Measurements from ENCODE around the gene DTL. TPM values are rescaled to one million over a fixed set of nuclear protein-coding genes. Genes with fewer than 3 reads are reported as not detected.
A peak's percentile ranks its signal among the peaks of the same experiment; 100 is the strongest.

DTL gene
- total and polyA plus RNA-seq, 2 of the 13 experiments (the other 11 are each of a cell fraction or from before 2014, with no cell fraction given) = 10.4 to 32.8 TPM

DNA sequence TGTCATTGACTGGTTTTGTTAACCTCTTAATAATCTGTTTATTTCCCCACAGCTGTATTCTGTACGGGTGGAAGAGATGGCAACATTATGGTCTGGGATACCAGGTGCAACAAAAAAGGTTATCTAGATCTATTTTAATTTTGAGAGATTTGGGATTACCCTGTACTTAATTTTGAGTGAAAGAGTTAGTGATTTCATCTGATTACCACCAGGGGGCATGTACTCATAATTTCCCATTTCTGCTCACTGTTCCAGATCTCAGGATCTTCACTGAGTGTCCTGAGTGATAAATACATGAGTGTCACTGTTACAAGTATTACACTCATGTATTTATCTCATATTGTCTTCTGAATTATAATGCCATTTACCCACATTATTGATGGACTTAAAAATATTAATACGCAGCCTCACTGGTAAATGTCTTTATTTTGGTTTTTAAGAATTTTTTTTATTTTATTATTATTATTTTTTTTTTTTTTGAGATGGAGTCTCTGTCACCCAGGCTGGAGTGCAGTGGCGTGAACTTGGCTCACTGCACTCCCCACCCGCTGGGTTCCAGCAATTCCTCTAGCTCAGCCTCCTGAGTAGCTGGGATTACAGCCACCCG lies 27.4 kb downstream of the DTL start:
- no peak overlapping the region for H3K27ac ChIP-seq (ENCODE audit: extremely low read length, insufficient read depth, low read length)
- peak; percentile 47 for DNase-seq (ENCODE audit: low spot score)
- no peak overlapping the region for H3K4me3 ChIP-seq (replicated peaks in 1 of 3; ENCODE audit: insufficient read depth in 1 of 3, low read depth in 2 of 3, low read length in 3 of 3)
- ChIA-PET CTCF (ENCODE audit: low intra/inter-chr PET ratio, low total read pairs) (interaction anchor here (1.3 to 2.9 kb wide), 4 partner anchors 229 to 393 kb away, joined by 4 to 22 read pairs (median 8); no protein-coding TSS in a partner anchor), POLR2A (no interaction called here)
- H3K4me2 ChIP-seq (ENCODE audit: low read depth, low read length) = no peak overlapping the region
- 83% methylated on average over 5 of the region's 5 CpGs for WGBS (ENCODE audit: low lambda C conversion rate)
- H3K9me3 ChIP-seq (ENCODE audit: low read length) = no peaks in the 10 kb centered on the region
- H2AFZ ChIP-seq (ENCODE audit: low read length) = no peak overlapping the region
- peak; percentile 74 for ATAC-seq
- no peaks in the 10 kb centered on the region for H3K27me3 ChIP-seq (ENCODE audit: control insufficient read depth in 1 of 2, insufficient read depth in 2 of 2, low read length in 2 of 2)
- FAIRE-seq = no peak
- in situ Hi-C loops (cut with HindIII; ENCODE audit: extremely low pct_ligation_motif_present, low pct_unique_long_range_greater_than_20kb) = loop anchor here (5.0 kb wide), 1 partner anchor 394 kb away; no protein-coding TSS in a partner anchor
- no peaks in the 10 kb centered on the region for H4K20me1 ChIP-seq (ENCODE audit: insufficient read depth, low read length)
- H3K9ac ChIP-seq (ENCODE audit: insufficient read depth, low read depth, low read length) = no peak overlapping the region
- H3K4me1 ChIP-seq (ENCODE audit: insufficient read depth, low read length) = no peaks in the 10 kb centered on the region
- no TSS peak for BruUV-seq (replicated peaks)
- intact Hi-C loops (cut with micrococcal nuclease; ENCODE audit: unreplicated experiment) = loop anchor here (1.0 to 2.0 kb wide), 2 partner anchors 305 to 394 kb away; no protein-coding TSS in a partner anchor
- H3K36me3 ChIP-seq (replicated peaks in 1 of 2; ENCODE audit: control insufficient read depth in 1 of 2, insufficient read depth in 2 of 2, low read length in 2 of 2) = peaks cover 1 to 32% of the 10 kb centered on the region in 2 experiments; a peak in 3 of 5 replicates
- no peaks in the 10 kb centered on the region for H3K79me2 ChIP-seq (ENCODE audit: insufficient read depth, low read length)
- TF ChIP-seq, protein P1, sequence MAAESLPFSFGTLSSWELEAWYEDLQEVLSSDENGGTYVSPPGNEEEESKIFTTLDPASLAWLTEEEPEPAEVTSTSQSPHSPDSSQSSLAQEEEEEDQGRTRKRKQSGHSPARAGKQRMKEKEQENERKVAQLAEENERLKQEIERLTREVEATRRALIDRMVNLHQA (CRISPR knock-in tag; IDR thresholded peaks at IDR 0.05) = no peak
- TF ChIP-seq ZSCAN21 (CRISPR knock-in tag; IDR thresholded peaks at IDR 0.05; ENCODE audit: borderline replicate concordance) = no peak
- TF ChIP-seq, protein P2, sequence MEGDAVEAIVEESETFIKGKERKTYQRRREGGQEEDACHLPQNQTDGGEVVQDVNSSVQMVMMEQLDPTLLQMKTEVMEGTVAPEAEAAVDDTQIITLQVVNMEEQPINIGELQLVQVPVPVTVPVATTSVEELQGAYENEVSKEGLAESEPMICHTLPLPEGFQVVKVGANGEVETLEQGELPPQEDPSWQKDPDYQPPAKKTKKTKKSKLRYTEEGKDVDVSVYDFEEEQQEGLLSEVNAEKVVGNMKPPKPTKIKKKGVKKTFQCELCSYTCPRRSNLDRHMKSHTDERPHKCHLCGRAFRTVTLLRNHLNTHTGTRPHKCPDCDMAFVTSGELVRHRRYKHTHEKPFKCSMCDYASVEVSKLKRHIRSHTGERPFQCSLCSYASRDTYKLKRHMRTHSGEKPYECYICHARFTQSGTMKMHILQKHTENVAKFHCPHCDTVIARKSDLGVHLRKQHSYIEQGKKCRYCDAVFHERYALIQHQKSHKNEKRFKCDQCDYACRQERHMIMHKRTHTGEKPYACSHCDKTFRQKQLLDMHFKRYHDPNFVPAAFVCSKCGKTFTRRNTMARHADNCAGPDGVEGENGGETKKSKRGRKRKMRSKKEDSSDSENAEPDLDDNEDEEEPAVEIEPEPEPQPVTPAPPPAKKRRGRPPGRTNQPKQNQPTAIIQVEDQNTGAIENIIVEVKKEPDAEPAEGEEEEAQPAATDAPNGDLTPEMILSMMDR (CRISPR knock-in tag; IDR thresholded peaks at IDR 0.05) = peak; percentile 68
- TF ChIP-seq, protein P3, sequence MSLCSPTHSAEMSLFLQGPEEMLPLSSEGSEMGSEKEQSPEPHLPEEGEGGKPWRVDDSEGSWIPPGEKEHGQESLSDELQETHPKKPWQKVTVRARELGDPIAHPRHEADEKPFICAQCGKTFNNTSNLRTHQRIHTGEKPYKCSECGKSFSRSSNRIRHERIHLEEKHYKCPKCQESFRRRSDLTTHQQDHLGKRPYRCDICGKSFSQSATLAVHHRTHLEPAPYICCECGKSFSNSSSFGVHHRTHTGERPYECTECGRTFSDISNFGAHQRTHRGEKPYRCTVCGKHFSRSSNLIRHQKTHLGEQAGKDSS (CRISPR knock-in tag; IDR thresholded peaks at IDR 0.05; ENCODE audit: borderline replicate concordance, low read depth) = no peak
- no peak for TF ChIP-seq ZNF746 (CRISPR knock-in tag; IDR thresholded peaks at IDR 0.05)
- no peak for TF ChIP-seq EHMT2 (IDR thresholded peaks at IDR 0.05; ENCODE audit: borderline replicate concordance, low read depth, low read length)
- no peak for TF ChIP-seq KDM3A (CRISPR knock-in tag; IDR thresholded peaks at IDR 0.05; ENCODE audit: low read depth)
- no peak for TF ChIP-seq GLI4 (CRISPR knock-in tag; IDR thresholded peaks at IDR 0.05; ENCODE audit: borderline replicate concordance)
- TF ChIP-seq RAD21 (CRISPR knock-in tag; IDR thresholded peaks at IDR 0.05) = peak; percentile 36; the same call in 1 of the 2 replicates
- TF ChIP-seq RELA (CRISPR knock-in tag; IDR thresholded peaks at IDR 0.05) = no peak
- no peak for TF ChIP-seq MED1 (CRISPR knock-in tag; IDR thresholded peaks at IDR 0.05)
- TF ChIP-seq SP1 (IDR thresholded peaks at IDR 0.05) = no peak
- no peak for TF ChIP-seq SP1 (CRISPR knock-in tag; IDR thresholded peaks at IDR 0.05)
- TF ChIP-seq YY1 (IDR thresholded peaks at IDR 0.05; ENCODE audit: insufficient read depth, insufficient replicate concordance, low read depth, low read length) = no peak
- TF ChIP-seq, protein P4, sequence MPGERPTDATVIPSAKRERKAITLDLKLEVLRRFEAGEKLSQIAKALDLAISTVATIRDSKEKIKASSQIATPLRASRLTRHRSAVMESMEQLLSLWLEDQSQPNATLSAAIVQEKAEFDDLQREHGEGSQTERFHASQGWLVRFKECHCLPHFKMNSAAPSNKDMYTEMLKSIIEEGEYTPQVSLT (CRISPR knock-in tag; IDR thresholded peaks at IDR 0.05; ENCODE audit: borderline replicate concordance, low read depth) = no peak
- TF ChIP-seq, protein P5, sequence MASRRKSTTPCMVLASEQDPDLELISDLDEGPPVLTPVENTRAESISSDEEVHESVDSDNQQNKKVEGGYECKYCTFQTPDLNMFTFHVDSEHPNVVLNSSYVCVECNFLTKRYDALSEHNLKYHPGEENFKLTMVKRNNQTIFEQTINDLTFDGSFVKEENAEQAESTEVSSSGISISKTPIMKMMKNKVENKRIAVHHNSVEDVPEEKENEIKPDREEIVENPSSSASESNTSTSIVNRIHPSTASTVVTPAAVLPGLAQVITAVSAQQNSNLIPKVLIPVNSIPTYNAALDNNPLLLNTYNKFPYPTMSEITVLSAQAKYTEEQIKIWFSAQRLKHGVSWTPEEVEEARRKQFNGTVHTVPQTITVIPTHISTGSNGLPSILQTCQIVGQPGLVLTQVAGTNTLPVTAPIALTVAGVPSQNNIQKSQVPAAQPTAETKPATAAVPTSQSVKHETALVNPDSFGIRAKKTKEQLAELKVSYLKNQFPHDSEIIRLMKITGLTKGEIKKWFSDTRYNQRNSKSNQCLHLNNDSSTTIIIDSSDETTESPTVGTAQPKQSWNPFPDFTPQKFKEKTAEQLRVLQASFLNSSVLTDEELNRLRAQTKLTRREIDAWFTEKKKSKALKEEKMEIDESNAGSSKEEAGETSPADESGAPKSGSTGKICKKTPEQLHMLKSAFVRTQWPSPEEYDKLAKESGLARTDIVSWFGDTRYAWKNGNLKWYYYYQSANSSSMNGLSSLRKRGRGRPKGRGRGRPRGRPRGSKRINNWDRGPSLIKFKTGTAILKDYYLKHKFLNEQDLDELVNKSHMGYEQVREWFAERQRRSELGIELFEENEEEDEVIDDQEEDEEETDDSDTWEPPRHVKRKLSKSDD (CRISPR knock-in tag; IDR thresholded peaks at IDR 0.05; ENCODE audit: low read depth) = no peak
- no peak for TF ChIP-seq CC2D1A (CRISPR knock-in tag; IDR thresholded peaks at IDR 0.05)
- no peak for TF ChIP-seq TBP (CRISPR knock-in tag; IDR thresholded peaks at IDR 0.05)
- peak; percentile 26 for TF ChIP-seq ASH2L (IDR thresholded peaks at IDR 0.05; ENCODE audit: insufficient read length, low read depth, low read length)

Data from HepG2 (cell line).